Fibroblast of skin of right biceps (primary cell): ENCODE measurements around the gene KIFAP3.
"Not testable (repeated sequence)": the region's sequence is repeated elsewhere in the genome, so short reads cannot be mapped to it uniquely, and the experiment has no call there.

Experiments used
- DNase-seq: peaks from one replicate; pipeline ENCODE4 v3.0.0-alpha.2; 2013

The KIFAP3 gene

DNA sequence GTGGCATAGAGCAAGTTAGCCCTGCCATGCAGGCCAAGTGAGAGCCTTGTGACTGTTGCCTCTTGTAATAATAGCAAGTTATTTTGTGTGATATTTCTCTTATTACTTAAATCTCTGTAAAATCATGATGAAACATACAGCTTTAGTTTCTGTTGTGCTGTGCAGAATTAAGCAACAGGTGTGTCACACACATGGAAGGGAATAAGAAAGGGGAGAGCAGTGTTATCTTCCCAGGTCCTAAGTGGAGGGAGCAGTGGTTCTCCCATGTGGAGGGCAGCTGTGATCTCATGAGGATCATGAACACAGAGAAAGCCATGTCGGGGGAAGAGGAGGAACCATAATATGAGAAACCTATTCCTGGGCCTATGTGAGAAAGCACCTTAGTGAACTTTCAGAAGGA lies 155.6 kb downstream of the KIFAP3 start:
- no peak for DNase-seq

GRCh38 chr1:169918220-169918619 lies 156.3 kb downstream of the KIFAP3 start:
- DNase-seq, result not testable (repeated sequence)

- DNase-seq, result no peak
Observed at GRCh38 chr1:169915150-169915549, 159.3 kb downstream of the KIFAP3 start.

- DNase-seq, result peak; percentile 70
Observed at GRCh38 chr1:169914531-169914930, 160.0 kb downstream of the KIFAP3 start.

- DNase-seq, result no peak
Observed at GRCh38 chr1:169909499-169909898, 165.0 kb downstream of the KIFAP3 start.

DNA sequence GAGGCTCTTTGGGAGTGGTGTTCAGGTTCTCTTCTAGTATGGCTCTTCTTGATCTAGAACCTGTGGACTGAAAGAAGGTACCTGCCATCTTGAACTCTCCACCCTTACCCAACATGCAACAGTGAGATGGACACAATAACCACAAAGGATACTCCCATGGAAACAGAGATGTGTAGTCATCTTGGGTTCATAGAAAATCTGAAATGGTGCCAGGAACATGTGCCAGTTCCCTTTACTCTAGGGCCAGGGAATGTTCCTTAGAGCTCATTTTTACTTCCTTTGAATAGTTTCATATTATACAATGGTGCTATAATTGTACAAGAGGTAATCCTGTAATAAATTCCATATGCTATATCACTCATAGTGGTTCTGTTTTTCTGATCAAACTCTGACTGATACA lies 167.6 kb downstream of the KIFAP3 start:
- peak; percentile 38 for DNase-seq

DNA sequence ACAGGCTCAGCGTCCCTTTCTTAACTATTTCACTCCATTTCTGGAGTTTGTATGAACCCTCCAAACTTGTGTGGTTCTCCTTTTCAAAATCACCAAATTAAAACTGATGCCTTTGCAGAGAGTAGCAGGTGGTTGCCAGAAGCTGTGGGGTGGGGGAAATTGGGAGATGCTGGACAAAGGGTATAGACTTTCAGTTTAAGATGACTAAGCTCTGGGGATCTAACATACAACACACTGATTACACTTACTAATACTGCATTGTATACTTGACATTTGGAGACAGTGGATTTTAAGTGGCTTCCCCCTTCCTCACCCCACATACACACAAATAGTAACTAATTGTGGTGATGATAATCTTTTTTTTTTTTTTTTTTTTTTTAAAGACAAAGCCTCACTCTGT lies 169.7 kb downstream of the KIFAP3 start:
- DNase-seq, result no peak

GRCh38 chr1:169902751-169903150 lies 171.7 kb downstream of the KIFAP3 start:
- no peak for DNase-seq

- DNase-seq, result no peak
Observed at GRCh38 chr1:169901115-169901514, 173.4 kb downstream of the KIFAP3 start.

DNA sequence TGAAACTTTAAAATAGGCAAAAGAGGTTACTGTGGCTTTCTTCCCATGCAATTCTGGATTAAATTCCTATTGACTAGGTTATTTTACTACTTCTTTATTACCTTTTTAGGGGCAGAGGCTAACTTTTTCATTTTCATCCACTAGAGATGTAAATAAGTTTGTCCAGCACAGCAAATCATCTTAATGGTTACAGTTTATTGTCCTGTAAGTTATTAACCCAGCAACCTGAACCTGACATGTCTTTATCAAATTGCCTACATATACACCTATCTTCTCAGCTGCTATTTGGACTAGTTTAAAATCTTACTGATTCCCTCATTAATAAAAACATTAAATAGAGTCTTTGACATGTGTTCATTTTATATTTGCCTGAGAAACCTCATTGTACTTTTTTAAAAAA lies 173.9 kb downstream of the KIFAP3 start:
- no peak for DNase-seq

DNA sequence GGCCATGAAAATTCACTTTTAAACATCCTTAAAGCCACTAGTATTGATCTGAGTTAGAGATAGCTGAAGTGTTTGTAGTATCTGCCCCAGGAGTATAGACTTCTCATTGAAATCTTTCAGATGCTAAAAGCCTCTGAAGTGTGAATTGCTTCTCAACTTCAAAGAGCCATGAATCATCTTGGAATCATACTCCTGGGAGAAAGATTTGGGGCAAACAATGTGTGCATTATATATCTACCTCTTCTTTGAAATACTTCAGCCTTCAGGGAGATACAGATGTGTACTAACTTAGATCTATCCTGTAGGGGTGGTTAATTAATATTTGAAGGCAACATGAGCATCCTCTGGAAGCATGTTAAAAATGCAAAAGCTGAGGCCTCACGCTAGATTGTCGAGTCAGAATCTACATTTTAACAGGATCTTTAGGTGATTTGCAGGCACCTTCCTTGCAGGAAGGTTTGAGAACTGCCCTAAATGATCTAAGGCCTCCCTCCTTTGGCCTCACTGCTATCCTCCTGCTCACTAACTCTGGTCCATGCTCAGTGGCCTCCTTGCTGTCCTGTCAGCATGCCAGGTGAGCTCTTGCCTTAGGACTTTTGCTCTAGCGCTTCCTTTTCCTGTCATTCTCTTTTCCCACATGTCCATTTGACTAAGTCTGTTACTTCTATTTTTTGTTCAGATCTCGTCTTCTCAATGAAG lies 174.8 kb downstream of the KIFAP3 start:
- DNase-seq, result no peak

DNA sequence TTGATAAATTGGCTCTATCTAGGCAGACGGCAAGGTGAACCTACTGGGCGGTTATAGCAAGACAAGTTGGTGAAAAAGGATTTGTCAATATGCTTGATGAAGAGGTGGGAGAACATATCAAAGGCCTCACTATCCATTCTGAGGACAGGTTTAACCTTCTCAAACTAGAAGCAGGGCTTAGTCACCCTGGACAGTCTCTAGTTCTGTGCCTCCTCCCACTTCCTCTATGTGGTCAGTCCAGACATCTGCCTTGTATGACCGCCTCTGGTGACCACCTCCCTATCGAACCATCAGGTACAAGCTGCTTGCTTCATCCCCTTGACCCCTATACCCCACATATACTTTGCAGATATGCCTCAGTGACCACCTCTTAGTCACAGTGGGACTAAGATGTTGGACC lies 178.5 kb downstream of the KIFAP3 start:
- no peak for DNase-seq

DNA sequence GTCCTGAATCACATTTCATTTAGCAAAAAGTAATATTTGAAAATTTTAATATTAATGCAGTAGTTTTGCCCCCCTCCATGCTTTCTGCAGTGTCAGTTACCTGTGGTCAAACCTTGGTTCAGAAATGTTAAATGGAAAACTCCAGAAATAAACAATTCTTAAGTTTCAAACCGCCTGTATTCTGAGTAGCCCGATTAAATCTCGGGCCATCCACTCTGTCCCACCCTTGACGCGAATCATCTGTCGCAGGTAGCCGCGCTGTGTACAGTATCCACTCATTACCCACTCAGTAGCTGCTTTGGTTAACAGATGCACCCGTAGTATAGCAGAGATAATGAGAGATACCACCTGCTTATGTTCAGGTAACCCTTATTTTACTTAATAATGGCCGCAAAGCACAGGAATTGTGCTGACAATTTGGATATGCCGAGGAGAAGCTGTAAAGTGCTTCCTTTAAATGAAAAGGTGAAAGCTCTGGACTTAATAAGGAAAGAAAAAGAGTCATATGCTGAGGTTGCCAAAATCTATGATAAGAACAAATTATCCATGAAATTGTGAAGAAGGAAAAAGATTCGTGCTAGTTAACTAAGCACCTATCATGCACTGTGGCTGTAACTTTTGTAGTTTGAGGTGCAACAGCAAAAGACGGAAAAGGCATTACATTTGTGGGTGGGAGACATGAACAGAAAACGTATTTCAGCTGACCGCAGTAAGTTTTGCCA lies 179.9 kb downstream of the KIFAP3 start:
- DNase-seq, result no peak

GRCh38 chr1:169893645-169894423 lies 180.7 kb downstream of the KIFAP3 start, which contains the start of gene SCYL3:
Gene SCYL3, minus strand, starts transcription at chr1:169893896. Its CDS starts 5,056 bp downstream, at chr1:169888840.
- peak; percentile 98 for DNase-seq

GRCh38 chr1:169892927-169893644 lies 181.4 kb downstream of the KIFAP3 start:
- DNase-seq, result peak; percentile 30

DNA sequence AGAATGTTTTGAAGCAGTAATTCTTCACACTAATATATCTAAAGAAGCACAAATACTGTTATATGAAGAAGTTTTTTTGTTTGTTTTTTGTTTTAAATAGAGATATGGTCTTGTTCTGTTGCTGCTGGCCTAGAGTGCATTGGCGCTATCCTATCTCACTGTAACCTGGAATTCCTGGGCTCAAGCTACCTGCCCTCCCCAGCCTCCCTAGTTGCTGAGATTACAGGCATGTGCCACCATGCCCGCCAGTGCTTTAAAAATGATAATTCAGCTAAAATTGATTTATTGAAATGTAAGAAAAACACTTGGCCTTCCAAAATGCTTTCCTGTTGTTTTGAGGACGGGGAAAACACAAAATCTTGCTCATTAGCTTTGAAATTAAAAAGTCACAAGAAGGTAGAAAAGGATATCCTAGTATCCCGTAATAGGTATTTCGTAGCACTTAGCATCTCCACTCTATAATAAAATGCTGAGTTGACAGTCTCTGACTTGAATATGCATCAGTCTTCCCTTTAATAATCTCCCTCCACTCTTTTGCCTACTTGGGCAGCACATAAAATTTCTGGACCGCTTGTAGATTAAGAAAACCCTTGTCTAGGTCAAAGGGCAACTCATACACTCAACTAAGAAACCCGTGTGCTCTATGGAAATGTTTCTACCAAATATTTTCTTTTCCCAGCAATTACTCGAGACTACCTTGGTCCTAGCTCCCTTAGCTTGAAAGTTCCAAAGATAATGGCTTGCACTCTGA lies 182.1 kb downstream of the KIFAP3 start:
- DNase-seq, result no peak

- DNase-seq, result no peak
Observed at GRCh38 chr1:169891539-169891885, 183.0 kb downstream of the KIFAP3 start.

DNA sequence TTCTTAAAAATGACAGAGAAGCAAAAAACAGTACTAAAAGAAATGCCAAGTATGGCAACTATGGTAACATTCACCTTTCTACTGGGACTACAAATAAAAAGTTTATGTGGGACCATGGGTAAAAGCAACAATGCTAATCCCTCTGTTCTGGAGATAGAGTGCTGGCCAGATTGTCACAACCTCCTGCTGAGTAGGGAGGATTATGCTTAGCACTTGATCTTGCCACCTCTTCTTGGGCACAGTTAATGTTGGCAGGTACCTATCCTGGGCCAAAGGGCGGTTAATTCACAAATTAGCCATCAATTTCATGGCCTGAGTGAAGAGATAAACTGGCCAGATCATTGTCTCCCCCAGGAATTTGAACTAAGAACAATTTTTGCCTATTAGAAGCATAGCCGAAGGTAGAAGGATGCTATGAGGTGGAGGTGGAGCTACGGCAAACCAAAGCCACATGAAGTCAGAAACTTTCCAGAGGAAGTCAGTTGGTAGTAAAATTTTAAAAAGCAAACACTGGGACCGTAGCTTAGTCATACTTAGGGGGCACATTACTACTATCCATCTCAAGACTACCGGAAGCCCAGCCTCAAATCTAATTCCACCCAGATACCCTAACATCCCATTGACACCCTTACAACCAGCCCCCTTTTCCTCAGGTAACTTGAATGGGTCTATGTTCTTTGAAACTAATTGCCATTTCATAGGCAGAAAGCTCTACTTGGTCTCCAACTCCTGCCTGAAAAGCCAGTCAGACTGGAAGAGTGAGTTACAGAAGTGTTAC lies 183.5 kb downstream of the KIFAP3 start:
- no peak for DNase-seq

DNA sequence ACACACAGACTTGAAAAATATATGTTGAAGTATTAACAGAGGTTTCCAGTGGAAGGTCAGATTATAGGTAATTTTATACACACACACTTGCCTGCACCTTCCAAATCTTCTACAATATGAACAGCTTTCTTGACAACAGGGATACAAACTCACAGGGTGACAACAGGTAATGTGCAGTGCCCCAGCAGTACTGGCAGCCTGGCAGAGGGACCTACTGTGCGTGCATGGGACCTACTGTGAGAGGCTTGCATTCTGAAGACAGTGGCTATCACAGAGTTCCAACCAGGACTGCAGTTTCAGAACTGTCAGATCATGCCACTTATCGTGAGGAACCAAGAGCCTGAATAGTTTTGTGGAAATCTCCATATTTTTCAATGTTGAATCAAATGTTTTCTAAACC lies 184.6 kb downstream of the KIFAP3 start:
- DNase-seq, result no peak

GRCh38 chr1:169886931-169887330 lies 187.6 kb downstream of the KIFAP3 start:
- DNase-seq, result no peak

DNA sequence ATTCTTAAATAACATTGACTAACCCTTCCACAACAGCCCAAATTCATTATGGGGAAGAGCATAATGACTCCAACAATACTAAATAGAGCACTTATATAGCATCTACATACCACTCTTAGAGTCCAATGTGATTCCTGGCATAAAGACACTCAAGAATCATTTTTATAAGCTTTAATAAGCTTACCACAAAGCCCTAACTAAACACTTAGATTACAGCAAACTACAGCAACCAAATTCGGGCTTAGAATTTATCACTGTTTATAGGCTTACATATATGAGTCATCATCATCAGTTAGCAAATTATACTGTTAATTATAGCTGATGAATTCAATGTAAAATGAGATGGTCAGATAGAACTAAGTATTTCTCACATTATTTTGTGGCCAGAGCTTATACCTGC lies 188.1 kb downstream of the KIFAP3 start:
- no peak for DNase-seq

- peak; percentile 24 for DNase-seq
Observed at GRCh38 chr1:169885207-169885606, 189.3 kb downstream of the KIFAP3 start.
